ENCODE data around the gene MARK2.

GRCh38 chr11:63879598-63880402 is 40.9 kb downstream of the MARK2 start:
- TF ChIP-seq, protein P1, sequence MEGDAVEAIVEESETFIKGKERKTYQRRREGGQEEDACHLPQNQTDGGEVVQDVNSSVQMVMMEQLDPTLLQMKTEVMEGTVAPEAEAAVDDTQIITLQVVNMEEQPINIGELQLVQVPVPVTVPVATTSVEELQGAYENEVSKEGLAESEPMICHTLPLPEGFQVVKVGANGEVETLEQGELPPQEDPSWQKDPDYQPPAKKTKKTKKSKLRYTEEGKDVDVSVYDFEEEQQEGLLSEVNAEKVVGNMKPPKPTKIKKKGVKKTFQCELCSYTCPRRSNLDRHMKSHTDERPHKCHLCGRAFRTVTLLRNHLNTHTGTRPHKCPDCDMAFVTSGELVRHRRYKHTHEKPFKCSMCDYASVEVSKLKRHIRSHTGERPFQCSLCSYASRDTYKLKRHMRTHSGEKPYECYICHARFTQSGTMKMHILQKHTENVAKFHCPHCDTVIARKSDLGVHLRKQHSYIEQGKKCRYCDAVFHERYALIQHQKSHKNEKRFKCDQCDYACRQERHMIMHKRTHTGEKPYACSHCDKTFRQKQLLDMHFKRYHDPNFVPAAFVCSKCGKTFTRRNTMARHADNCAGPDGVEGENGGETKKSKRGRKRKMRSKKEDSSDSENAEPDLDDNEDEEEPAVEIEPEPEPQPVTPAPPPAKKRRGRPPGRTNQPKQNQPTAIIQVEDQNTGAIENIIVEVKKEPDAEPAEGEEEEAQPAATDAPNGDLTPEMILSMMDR (IDR thresholded peaks at IDR 0.05) = no peak
- TF ChIP-seq POLR2A (IDR thresholded peaks at IDR 0.05) = no peak
- no peak for TF ChIP-seq EP300 (IDR thresholded peaks at IDR 0.05)
